ENCODE data around the gene SETDB2. TPM values are rescaled to one million over a fixed set of nuclear protein-coding genes. Genes with fewer than 3 reads are reported as not detected.

Gene SETDB2
- polyA plus RNA-seq, 1 donor from 2014 or later: 14.6 TPM

DNA sequence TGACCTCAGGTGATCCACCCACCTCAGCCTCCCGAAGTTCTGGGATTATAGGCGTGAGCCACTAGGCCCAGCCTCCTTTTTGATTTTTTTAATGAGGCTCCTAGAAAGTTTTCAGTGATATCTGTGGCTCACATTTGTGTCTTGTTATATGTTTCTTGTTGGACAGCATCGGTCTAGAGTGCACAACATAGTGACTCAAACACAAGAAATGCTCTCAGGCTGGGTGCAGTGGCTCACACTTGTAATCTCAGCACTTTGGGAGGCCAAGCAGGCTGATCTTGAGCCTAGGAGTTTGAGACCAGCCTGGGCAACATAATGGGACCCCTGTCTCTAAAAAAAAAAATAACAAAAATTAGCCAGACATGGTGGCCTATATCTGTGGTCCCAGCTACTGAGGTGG lies 59.9 kb downstream of the SETDB2 start:
- Histone ChIP-seq H3K9me3 (ENCODE audit: low read length) (no peaks in the 10 kb centered on the region), H3K27ac (ENCODE audit: low read length) (no peak overlapping the region), H3K27me3 (ENCODE audit: insufficient read depth, low read depth, low read length) (no peaks in the 10 kb centered on the region), H3K79me2 (replicated peaks; ENCODE audit: insufficient read depth, low read length) (no peaks in the 10 kb centered on the region), H3K4me3 (ENCODE audit: low read length) (no peak overlapping the region), H3K4me2 (ENCODE audit: low read length) (no peak overlapping the region), H2AFZ (ENCODE audit: low read depth, low read length) (no peak overlapping the region), H4K20me1 (ENCODE audit: insufficient read depth) (no peaks in the 10 kb centered on the region), H3K9ac (ENCODE audit: low read length) (no peak overlapping the region), H3K36me3 (ENCODE audit: insufficient read depth, low read length) (no peaks in the 10 kb centered on the region), H3F3A (ENCODE audit: insufficient read depth, low read length, poor library complexity, severe bottlenecking) (no peaks in the 10 kb centered on the region), H3K9me2 (ENCODE audit: insufficient read depth, low read length) (no peaks in the 10 kb centered on the region)
- no peak for TF ChIP-seq MXI1 (conservative IDR thresholded peaks at IDR 0.05; ENCODE audit: poor library complexity, severe bottlenecking)

DNA sequence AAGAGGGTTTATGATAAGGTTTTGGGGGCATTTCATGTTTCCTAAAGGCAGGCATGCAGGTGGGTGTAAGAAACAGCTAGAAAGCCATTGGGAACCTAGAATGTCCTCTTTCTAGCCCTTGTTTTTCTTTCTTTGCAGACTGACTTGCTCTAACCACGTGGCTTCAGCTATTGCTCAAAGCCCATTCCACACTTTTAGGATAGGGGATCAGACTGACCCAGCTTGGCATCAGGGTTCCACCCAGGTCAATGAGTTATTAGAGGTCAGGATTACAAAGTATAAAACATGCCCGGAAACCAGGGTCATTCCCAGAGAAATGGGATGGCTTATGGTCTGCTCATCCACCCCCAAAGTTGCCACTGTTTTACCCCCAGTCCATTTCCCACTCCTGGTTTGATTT lies 68.5 kb downstream of the SETDB2 start:
- no peaks in the 10 kb centered on the region for H3K9me3 ChIP-seq (ENCODE audit: low read length)
- H3K4me3 ChIP-seq (ENCODE audit: low read length): no peak overlapping the region
- TF ChIP-seq, protein P1, sequence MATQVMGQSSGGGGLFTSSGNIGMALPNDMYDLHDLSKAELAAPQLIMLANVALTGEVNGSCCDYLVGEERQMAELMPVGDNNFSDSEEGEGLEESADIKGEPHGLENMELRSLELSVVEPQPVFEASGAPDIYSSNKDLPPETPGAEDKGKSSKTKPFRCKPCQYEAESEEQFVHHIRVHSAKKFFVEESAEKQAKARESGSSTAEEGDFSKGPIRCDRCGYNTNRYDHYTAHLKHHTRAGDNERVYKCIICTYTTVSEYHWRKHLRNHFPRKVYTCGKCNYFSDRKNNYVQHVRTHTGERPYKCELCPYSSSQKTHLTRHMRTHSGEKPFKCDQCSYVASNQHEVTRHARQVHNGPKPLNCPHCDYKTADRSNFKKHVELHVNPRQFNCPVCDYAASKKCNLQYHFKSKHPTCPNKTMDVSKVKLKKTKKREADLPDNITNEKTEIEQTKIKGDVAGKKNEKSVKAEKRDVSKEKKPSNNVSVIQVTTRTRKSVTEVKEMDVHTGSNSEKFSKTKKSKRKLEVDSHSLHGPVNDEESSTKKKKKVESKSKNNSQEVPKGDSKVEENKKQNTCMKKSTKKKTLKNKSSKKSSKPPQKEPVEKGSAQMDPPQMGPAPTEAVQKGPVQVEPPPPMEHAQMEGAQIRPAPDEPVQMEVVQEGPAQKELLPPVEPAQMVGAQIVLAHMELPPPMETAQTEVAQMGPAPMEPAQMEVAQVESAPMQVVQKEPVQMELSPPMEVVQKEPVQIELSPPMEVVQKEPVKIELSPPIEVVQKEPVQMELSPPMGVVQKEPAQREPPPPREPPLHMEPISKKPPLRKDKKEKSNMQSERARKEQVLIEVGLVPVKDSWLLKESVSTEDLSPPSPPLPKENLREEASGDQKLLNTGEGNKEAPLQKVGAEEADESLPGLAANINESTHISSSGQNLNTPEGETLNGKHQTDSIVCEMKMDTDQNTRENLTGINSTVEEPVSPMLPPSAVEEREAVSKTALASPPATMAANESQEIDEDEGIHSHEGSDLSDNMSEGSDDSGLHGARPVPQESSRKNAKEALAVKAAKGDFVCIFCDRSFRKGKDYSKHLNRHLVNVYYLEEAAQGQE (IDR thresholded peaks at IDR 0.05; ENCODE audit: borderline replicate concordance): no peak
- no peak for TF ChIP-seq SMC3 (conservative IDR thresholded peaks at IDR 0.05; ENCODE audit: poor library complexity)
- TF ChIP-seq EZH2 (IDR thresholded peaks at IDR 0.05; ENCODE audit: borderline replicate concordance, insufficient read depth, low read length, poor library complexity, severe bottlenecking): no peak
- TF ChIP-seq, protein P2, sequence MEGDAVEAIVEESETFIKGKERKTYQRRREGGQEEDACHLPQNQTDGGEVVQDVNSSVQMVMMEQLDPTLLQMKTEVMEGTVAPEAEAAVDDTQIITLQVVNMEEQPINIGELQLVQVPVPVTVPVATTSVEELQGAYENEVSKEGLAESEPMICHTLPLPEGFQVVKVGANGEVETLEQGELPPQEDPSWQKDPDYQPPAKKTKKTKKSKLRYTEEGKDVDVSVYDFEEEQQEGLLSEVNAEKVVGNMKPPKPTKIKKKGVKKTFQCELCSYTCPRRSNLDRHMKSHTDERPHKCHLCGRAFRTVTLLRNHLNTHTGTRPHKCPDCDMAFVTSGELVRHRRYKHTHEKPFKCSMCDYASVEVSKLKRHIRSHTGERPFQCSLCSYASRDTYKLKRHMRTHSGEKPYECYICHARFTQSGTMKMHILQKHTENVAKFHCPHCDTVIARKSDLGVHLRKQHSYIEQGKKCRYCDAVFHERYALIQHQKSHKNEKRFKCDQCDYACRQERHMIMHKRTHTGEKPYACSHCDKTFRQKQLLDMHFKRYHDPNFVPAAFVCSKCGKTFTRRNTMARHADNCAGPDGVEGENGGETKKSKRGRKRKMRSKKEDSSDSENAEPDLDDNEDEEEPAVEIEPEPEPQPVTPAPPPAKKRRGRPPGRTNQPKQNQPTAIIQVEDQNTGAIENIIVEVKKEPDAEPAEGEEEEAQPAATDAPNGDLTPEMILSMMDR (IDR thresholded peaks at IDR 0.05; ENCODE audit: poor library complexity, severe bottlenecking): no peak
- TF ChIP-seq MXI1 (conservative IDR thresholded peaks at IDR 0.05; ENCODE audit: poor library complexity, severe bottlenecking): no peak
- TF ChIP-seq EP300 (conservative IDR thresholded peaks at IDR 0.05; ENCODE audit: poor library complexity, severe bottlenecking): no peak
- TF ChIP-seq RAD21 (conservative IDR thresholded peaks at IDR 0.05): no peak
- TF ChIP-seq TAF1 (IDR thresholded peaks at IDR 0.05; ENCODE audit: low read depth): no peak
- TF ChIP-seq POLR2AphosphoS5 (IDR thresholded peaks at IDR 0.05): no peak
- H3K9ac ChIP-seq (ENCODE audit: low read length): no peak overlapping the region
- H3K79me2 ChIP-seq (replicated peaks; ENCODE audit: insufficient read depth, low read length): no peaks in the 10 kb centered on the region
- H3K4me2 ChIP-seq (ENCODE audit: low read length): no peak overlapping the region
- H3K27me3 ChIP-seq (ENCODE audit: insufficient read depth, low read depth, low read length): no peaks in the 10 kb centered on the region
- no peak overlapping the region for H3K27ac ChIP-seq (ENCODE audit: low read length)
- H3K9me2 ChIP-seq (ENCODE audit: insufficient read depth, low read length): no peaks in the 10 kb centered on the region
- H4K20me1 ChIP-seq (ENCODE audit: insufficient read depth): no peaks in the 10 kb centered on the region
- no peak overlapping the region for H2AFZ ChIP-seq (ENCODE audit: low read depth, low read length)
- no peaks in the 10 kb centered on the region for H3F3A ChIP-seq (ENCODE audit: insufficient read depth, low read length, poor library complexity, severe bottlenecking)
- H3K36me3 ChIP-seq (ENCODE audit: insufficient read depth, low read length): no peaks in the 10 kb centered on the region

DNA sequence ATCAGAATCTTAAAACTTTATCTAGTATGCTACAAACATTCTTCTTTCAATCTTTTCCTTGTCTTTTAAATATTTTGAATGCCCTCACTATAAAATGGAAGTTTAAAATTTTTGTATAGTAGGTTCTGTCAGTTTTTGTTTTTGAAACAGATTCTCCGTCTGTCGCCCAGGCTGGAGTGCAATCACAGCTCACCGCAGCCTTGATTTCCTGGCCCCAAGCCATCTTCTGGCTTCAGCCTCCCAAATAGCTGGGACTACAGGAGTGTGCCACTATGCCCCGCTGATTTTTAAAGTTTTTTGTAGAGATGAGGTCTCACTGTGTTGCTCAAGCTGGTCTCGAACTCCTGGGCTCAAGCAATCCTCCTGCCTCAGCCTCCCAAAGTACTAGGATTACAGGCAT lies 72.4 kb downstream of the SETDB2 start:
- TF ChIP-seq, protein P1 (IDR thresholded peaks at IDR 0.05; ENCODE audit: borderline replicate concordance): no peak
- TF ChIP-seq SMC3 (conservative IDR thresholded peaks at IDR 0.05; ENCODE audit: poor library complexity) (no peak), EP300 (conservative IDR thresholded peaks at IDR 0.05; ENCODE audit: poor library complexity, severe bottlenecking) (no peak), POLR2AphosphoS5 (IDR thresholded peaks at IDR 0.05) (no peak), TAF1 (IDR thresholded peaks at IDR 0.05; ENCODE audit: low read depth) (no peak), EZH2 (IDR thresholded peaks at IDR 0.05; ENCODE audit: borderline replicate concordance, insufficient read depth, low read length, poor library complexity, severe bottlenecking) (no peak), RAD21 (conservative IDR thresholded peaks at IDR 0.05) (no peak), MXI1 (conservative IDR thresholded peaks at IDR 0.05; ENCODE audit: poor library complexity, severe bottlenecking) (no peak)
- TF ChIP-seq, protein P2 (IDR thresholded peaks at IDR 0.05; ENCODE audit: poor library complexity, severe bottlenecking): no peak
- H3K9ac ChIP-seq (ENCODE audit: low read length): no peak overlapping the region
- no peak overlapping the region for H3K27ac ChIP-seq (ENCODE audit: low read length)
- H3K27me3 ChIP-seq (ENCODE audit: insufficient read depth, low read depth, low read length): no peaks in the 10 kb centered on the region
- H3K9me3 ChIP-seq (ENCODE audit: low read length): no peaks in the 10 kb centered on the region
- H3K9me2 ChIP-seq (ENCODE audit: insufficient read depth, low read length): no peaks in the 10 kb centered on the region
- no peak overlapping the region for H2AFZ ChIP-seq (ENCODE audit: low read depth, low read length)
- H3K79me2 ChIP-seq (replicated peaks; ENCODE audit: insufficient read depth, low read length): no peaks in the 10 kb centered on the region
- H3K4me2 ChIP-seq (ENCODE audit: low read length): no peak overlapping the region
- H3K36me3 ChIP-seq (ENCODE audit: insufficient read depth, low read length): no peaks in the 10 kb centered on the region
- H3F3A ChIP-seq (ENCODE audit: insufficient read depth, low read length, poor library complexity, severe bottlenecking): no peaks in the 10 kb centered on the region
- no peaks in the 10 kb centered on the region for H4K20me1 ChIP-seq (ENCODE audit: insufficient read depth)
- no peak overlapping the region for H3K4me3 ChIP-seq (ENCODE audit: low read length)
